Neural cell (in vitro differentiated cells): ENCODE results near the gene GNAL. TPM values are rescaled to one million over a fixed set of nuclear protein-coding genes. Genes with fewer than 3 reads are reported as not detected.

ENCODE experiments used
- H2AFZ ChIP-seq: fragments of 200-600, 300-800 bp; sonication (generic), shearing (Covaris generic); 2 replicates; pipeline ENCODE4 v1.6.0; 2014; ENCODE audit warnings: low read depth, mild to moderate bottlenecking, antibody characterized with exemption, low read length, moderate library complexity
- H3F3A ChIP-seq: fragments of 200-600 bp; shearing (Covaris generic); 2 replicates; pipeline ENCODE4 v1.6.1; 2016; ENCODE audit warnings: mild to moderate bottlenecking, moderate library complexity, mixed read lengths, antibody characterized with exemption, low read length; ENCODE audit not compliant: insufficient read depth, poor library complexity, severe bottlenecking
- H3K27ac ChIP-seq: fragments of 200-600, 300-800 bp; sonication (generic), shearing (Covaris generic); 2 replicates; pipeline ENCODE4 v1.5.1; 2014; ENCODE audit warnings: mild to moderate bottlenecking, low read length, moderate library complexity
- H3K27me3 ChIP-seq: fragments of 300-800, 200-600 bp; sonication (generic), shearing (Covaris generic); 2 replicates; pipeline ENCODE4 v1.6.0; 2014; ENCODE audit warnings: mild to moderate bottlenecking, low read depth, low read length, moderate library complexity; ENCODE audit not compliant: insufficient read depth
- H3K36me3 ChIP-seq: fragments of 300-800, 200-600 bp; sonication (generic), shearing (Covaris generic); 2 replicates; pipeline ENCODE4 v1.5.1; 2014; ENCODE audit warnings: mild to moderate bottlenecking, antibody characterized with exemption, low read length, moderate library complexity; ENCODE audit not compliant: insufficient read depth
- H3K4me2 ChIP-seq: fragments of 300-800, 200-600 bp; sonication (generic), shearing (Covaris generic); 2 replicates; pipeline ENCODE4 v1.6.0; 2014; ENCODE audit warnings: mild to moderate bottlenecking, low read length
- H3K4me3 ChIP-seq: fragments of 300-800, 200-600 bp; sonication (generic), shearing (Covaris generic); 2 replicates; pipeline ENCODE4 v1.5.1; 2014; ENCODE audit warnings: mild to moderate bottlenecking, low read length, moderate library complexity
- H3K79me2 ChIP-seq: fragments of 200-600 bp; shearing (Covaris generic); replicated peaks from 2 replicates; pipeline ENCODE4 v1.6.0; 2014; ENCODE audit warnings: mild to moderate bottlenecking, low read length, moderate library complexity; ENCODE audit not compliant: insufficient read depth
- H3K9ac ChIP-seq: fragments of 300-800, 200-600 bp; sonication (generic), shearing (Covaris generic); 2 replicates; pipeline ENCODE4 v1.6.1; 2016; ENCODE audit warnings: mild to moderate bottlenecking, low read length, mixed read lengths
- H3K9me2 ChIP-seq: fragments of 200-600 bp; shearing (Covaris generic); 2 replicates; pipeline ENCODE4 v1.6.1; 2016; ENCODE audit warnings: mild to moderate bottlenecking, low read length, mixed read lengths; ENCODE audit not compliant: insufficient read depth
- H3K9me3 ChIP-seq: fragments of 200-600, 300-800 bp; sonication (generic), shearing (Covaris generic); 2 replicates; pipeline ENCODE4 v1.6.1; 2016; ENCODE audit warnings: mild to moderate bottlenecking, mixed run types, low read length, moderate library complexity, mixed read lengths
- H4K20me1 ChIP-seq: fragments of 200-600 bp; shearing (Covaris generic); 2 replicates; pipeline ENCODE4 v1.6.1; 2016; ENCODE audit warnings: mild to moderate bottlenecking, mixed run types; ENCODE audit not compliant: insufficient read depth
- EP300 ChIP-seq: fragments of 450-650 bp; conservative IDR thresholded peaks from 2 replicates; pipeline ENCODE4 v1.6.1; 2014; ENCODE audit warnings: antibody characterized with exemption, mild to moderate bottlenecking, moderate library complexity; ENCODE audit not compliant: poor library complexity, severe bottlenecking
- EZH2 ChIP-seq: fragments of 200-600, 300-800 bp; shearing (Covaris generic), sonication (generic); IDR thresholded peaks from 2 replicates; pipeline ENCODE4 v1.6.1; 2014; ENCODE audit warnings: antibody characterized with exemption, low read length, borderline replicate concordance, mild to moderate bottlenecking; ENCODE audit not compliant: insufficient read depth, poor library complexity, severe bottlenecking
- MXI1 ChIP-seq: fragments of 450-650 bp; conservative IDR thresholded peaks from 2 replicates; pipeline ENCODE4 v1.6.1; 2014; ENCODE audit warnings: antibody characterized with exemption, mild to moderate bottlenecking; ENCODE audit not compliant: poor library complexity, severe bottlenecking
- POLR2AphosphoS5 ChIP-seq: IDR thresholded peaks from 2 replicates; pipeline ENCODE4 v1.6.1; 2012
- RAD21 ChIP-seq: fragments of 450-650 bp; conservative IDR thresholded peaks from 2 replicates; pipeline ENCODE4 v1.6.1; 2014; ENCODE audit warnings: antibody characterized with exemption, mild to moderate bottlenecking, moderate library complexity
- SMC3 ChIP-seq: fragments of 450-650 bp; conservative IDR thresholded peaks from 2 replicates; pipeline ENCODE4 v1.6.1; 2014; ENCODE audit warnings: antibody characterized with exemption, mild to moderate bottlenecking, moderate library complexity; ENCODE audit not compliant: poor library complexity
- TAF1 ChIP-seq: IDR thresholded peaks from 2 replicates; pipeline ENCODE4 v1.6.1; 2012; ENCODE audit warnings: low read depth
- polyA plus RNA-seq: library from polyadenylated mRNA; depleted of rRNA; stranded (reverse); fragments of >200 nt; gene quantifications from 2 replicates; pipeline ENCODE4 v1.2.3, GENCODE V29; 2014
- TF ChIP-seq, protein P1 (sequence below): IDR thresholded peaks from 2 replicates; pipeline ENCODE4 v1.6.1; 2012; ENCODE audit warnings: borderline replicate concordance
- TF ChIP-seq, protein P2 (sequence below): fragments of 450-650 bp; IDR thresholded peaks from 2 replicates; pipeline ENCODE4 v1.5.1; 2014; ENCODE audit warnings: antibody characterized with exemption, mild to moderate bottlenecking, moderate library complexity; ENCODE audit not compliant: poor library complexity, severe bottlenecking

Gene GNAL
- polyA plus RNA-seq, 1 donor from 2014 or later, result 16.7 TPM

DNA sequence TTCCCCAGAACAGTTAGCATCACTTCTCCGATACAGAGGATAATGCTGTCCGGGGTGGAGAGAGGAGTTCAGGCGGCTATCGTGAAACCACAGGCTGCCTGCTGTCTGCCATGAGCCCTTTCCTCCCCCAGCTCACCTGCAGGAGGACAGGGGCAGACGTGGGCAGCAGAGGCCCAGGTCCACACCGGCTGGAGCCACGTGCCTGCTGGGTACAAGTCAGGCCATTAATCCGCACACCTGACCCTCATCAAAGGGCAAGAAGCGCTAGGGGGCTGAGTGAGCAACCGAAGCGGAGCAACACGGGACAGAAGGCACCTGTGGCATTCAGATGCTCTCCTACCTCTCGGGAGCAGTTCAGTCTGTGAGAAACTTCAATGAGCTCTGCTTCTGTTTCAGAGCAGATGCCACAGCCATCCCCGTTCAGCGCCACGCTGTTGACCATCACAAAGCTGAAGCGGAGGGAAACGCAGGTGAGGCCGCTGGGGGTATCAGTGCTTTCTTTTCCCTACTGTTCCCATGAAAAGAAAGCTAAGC lies 197.6 kb downstream of the GNAL start:
- Histone ChIP-seq H2AFZ (no peak overlapping the region), H3K79me2 (no peaks in the 10 kb centered on the region), H3K9me2 (no peaks in the 10 kb centered on the region), H3K36me3 (peaks cover 12% of the 10 kb centered on the region), H3K27ac (no peak overlapping the region), H3K4me3 (no peak overlapping the region), H3K4me2 (no peak overlapping the region), H3K9ac (no peak overlapping the region), H4K20me1 (no peaks in the 10 kb centered on the region), H3F3A (no peaks in the 10 kb centered on the region), H3K9me3 (no peaks in the 10 kb centered on the region), H3K27me3 (no peaks in the 10 kb centered on the region)
- TF ChIP-seq POLR2AphosphoS5 (no peak), EP300 (no peak), EZH2 (no peak), MXI1 (no peak), SMC3 (no peak), TAF1 (no peak), RAD21 (no peak)
- TF ChIP-seq, protein P1, sequence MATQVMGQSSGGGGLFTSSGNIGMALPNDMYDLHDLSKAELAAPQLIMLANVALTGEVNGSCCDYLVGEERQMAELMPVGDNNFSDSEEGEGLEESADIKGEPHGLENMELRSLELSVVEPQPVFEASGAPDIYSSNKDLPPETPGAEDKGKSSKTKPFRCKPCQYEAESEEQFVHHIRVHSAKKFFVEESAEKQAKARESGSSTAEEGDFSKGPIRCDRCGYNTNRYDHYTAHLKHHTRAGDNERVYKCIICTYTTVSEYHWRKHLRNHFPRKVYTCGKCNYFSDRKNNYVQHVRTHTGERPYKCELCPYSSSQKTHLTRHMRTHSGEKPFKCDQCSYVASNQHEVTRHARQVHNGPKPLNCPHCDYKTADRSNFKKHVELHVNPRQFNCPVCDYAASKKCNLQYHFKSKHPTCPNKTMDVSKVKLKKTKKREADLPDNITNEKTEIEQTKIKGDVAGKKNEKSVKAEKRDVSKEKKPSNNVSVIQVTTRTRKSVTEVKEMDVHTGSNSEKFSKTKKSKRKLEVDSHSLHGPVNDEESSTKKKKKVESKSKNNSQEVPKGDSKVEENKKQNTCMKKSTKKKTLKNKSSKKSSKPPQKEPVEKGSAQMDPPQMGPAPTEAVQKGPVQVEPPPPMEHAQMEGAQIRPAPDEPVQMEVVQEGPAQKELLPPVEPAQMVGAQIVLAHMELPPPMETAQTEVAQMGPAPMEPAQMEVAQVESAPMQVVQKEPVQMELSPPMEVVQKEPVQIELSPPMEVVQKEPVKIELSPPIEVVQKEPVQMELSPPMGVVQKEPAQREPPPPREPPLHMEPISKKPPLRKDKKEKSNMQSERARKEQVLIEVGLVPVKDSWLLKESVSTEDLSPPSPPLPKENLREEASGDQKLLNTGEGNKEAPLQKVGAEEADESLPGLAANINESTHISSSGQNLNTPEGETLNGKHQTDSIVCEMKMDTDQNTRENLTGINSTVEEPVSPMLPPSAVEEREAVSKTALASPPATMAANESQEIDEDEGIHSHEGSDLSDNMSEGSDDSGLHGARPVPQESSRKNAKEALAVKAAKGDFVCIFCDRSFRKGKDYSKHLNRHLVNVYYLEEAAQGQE, result no peak
- TF ChIP-seq, protein P2, sequence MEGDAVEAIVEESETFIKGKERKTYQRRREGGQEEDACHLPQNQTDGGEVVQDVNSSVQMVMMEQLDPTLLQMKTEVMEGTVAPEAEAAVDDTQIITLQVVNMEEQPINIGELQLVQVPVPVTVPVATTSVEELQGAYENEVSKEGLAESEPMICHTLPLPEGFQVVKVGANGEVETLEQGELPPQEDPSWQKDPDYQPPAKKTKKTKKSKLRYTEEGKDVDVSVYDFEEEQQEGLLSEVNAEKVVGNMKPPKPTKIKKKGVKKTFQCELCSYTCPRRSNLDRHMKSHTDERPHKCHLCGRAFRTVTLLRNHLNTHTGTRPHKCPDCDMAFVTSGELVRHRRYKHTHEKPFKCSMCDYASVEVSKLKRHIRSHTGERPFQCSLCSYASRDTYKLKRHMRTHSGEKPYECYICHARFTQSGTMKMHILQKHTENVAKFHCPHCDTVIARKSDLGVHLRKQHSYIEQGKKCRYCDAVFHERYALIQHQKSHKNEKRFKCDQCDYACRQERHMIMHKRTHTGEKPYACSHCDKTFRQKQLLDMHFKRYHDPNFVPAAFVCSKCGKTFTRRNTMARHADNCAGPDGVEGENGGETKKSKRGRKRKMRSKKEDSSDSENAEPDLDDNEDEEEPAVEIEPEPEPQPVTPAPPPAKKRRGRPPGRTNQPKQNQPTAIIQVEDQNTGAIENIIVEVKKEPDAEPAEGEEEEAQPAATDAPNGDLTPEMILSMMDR, result no peak

DNA sequence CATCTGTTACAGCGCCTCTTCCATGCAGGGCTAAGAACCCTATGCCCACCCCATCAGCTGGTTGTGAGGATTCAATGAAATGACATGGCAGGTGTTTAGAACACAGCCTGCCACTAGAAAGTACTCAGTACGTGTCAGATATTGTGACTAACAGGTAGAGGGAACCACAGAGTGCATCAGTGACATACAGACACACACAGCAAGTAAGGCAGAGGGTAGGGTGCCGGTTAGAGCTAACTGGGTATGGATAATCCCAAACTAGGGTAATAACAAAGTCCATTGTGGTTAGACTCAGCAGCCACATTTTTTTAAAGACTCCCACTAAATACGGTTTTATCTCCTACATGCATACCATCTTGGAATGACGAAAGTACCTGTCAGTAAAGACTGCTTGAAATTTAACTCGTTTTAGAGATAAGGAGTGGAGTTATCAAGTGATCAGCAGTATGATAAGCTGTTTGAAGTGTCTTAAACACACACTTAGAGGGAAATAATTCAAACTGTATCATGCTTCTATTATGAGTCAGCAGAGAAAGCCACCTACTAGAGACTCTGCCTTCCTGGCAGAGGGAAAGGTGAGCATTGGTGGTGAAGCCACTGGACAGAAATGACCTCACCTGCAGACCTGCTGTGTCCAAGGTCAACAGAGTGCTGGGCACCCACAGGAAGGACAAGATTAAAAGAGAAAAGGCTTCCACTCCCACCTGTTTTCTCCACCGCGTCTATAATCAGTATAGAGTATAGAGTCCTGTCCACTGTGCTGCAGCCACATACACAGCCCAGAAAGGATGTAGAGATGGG lies 198.5 kb downstream of the GNAL start:
- Histone ChIP-seq H3K27ac (no peak overlapping the region), H3K9me2 (no peaks in the 10 kb centered on the region), H2AFZ (no peak overlapping the region), H3K79me2 (no peaks in the 10 kb centered on the region), H3K4me2 (no peak overlapping the region), H3K36me3 (peaks cover 12% of the 10 kb centered on the region), H3K9ac (no peak overlapping the region), H4K20me1 (no peaks in the 10 kb centered on the region), H3K9me3 (no peaks in the 10 kb centered on the region), H3K4me3 (no peak overlapping the region), H3K27me3 (no peaks in the 10 kb centered on the region), H3F3A (no peaks in the 10 kb centered on the region)
- TF ChIP-seq POLR2AphosphoS5 (no peak), EZH2 (no peak), MXI1 (no peak), RAD21 (no peak), SMC3 (no peak), EP300 (no peak), TAF1 (no peak)
- TF ChIP-seq, protein P2, result no peak
- TF ChIP-seq, protein P1, result no peak
